H1 (cell line): Measurements from ENCODE around the gene ARF6. TPM values are rescaled to one million over a fixed set of nuclear protein-coding genes. Genes with fewer than 3 reads are reported as not detected.

Source experiments
- CTCF ChIP-seq, 3 experiments: IDR thresholded peaks; 1 replicate in 2 of 3; 2 replicates in 1 of 3; pipeline versions ENCODE4 v1.5.1 to v1.6.1; 2011; ENCODE audit warnings: low read length in 3 of 3, mild to moderate bottlenecking in 3 of 3, inconsistent platforms in 2 of 3, low read depth in 1 of 3, moderate library complexity in 1 of 3; ENCODE audit not compliant: insufficient read depth in 1 of 3; ENCODE audit errors: control extremely low read depth in 1 of 3
- JUND ChIP-seq: IDR thresholded peaks from 2 replicates; pipeline ENCODE4 v1.6.1; 2011; ENCODE audit warnings: mild to moderate bottlenecking, improper control_type of control experiment, low read length
- PHF8 ChIP-seq: fragments of 200-600 bp; sonication (generic); conservative IDR thresholded peaks from 2 replicates; pipeline ENCODE4 v1.7.1; 2012; ENCODE audit warnings: low read depth, mild to moderate bottlenecking, inconsistent platforms, low read length, moderate library complexity
- RAD21 ChIP-seq, 2 experiments: IDR thresholded peaks in 1 of 2; conservative IDR thresholded peaks in 1 of 2; 2 replicates each; pipeline ENCODE4 v1.6.1; 2011; ENCODE audit warnings: low read depth in 2 of 2, low read length in 2 of 2, improper control_type of control experiment in 1 of 2, inconsistent platforms in 1 of 2, mild to moderate bottlenecking in 1 of 2, moderate library complexity in 1 of 2
- TCF12 ChIP-seq: IDR thresholded peaks from 2 replicates; pipeline ENCODE4 v1.6.1; 2011; ENCODE audit warnings: low read depth, mild to moderate bottlenecking, low read length
- polyA plus RNA-seq, 7 experiments: library from polyadenylated mRNA; depleted of rRNA in 3 of 7; stranded (reverse) in 5 of 7; unstranded in 2 of 7; fragments of >200 nt in 5 of 7; fragments of 200-250 nt in 2 of 7; gene quantifications; 1 replicate in 5 of 7; 2 replicates in 1 of 7; 4 replicates in 1 of 7; pipeline versions ENCODE4 v1.2.1 to v1.2.3, GENCODE V29; 2011 to 2013; ENCODE audit warnings: missing spikeins in 2 of 7, mixed read lengths in 2 of 7
- total RNA-seq: library from RNA; stranded (reverse); fragmentation: NEBNext Ultra II Directional; extraction: Animal tissue kit (Norgen Biotek cat#: 25700); gene quantifications from 2 replicates; pipeline ENCODE4 v1.2.1, GENCODE V29; 2021

ARF6 gene
- total and polyA plus RNA-seq, 2 of the 8 experiments (the other 6 are each of a cell fraction or from before 2014, with no cell fraction given): 17.2 to 56.7 TPM

- TF ChIP-seq CTCF (IDR thresholded peaks at IDR 0.05; ENCODE audit: control extremely low read depth in 1 of 3, insufficient read depth in 1 of 3, low read depth in 1 of 3, low read length in 3 of 3): peak; percentile 63 to 93 (median 86)
- peak; percentile 40; the same call in 1 of the 2 replicates for TF ChIP-seq TCF12
- no peak for TF ChIP-seq PHF8
- TF ChIP-seq JUND: peak; percentile 71; the same call in 1 of the 2 replicates
- peak; percentile 63 to 80 for TF ChIP-seq RAD21 (IDR thresholded peaks at IDR 0.05 in 1 of 2, conservative IDR thresholded peaks at IDR 0.05 in 1 of 2; ENCODE audit: low read depth in 2 of 2, low read length in 2 of 2)
- TF ChIP-seq, all 59 proteins: peak for 6
Observed at GRCh38 chr14:49879646-49880204, 13.2 kb upstream of the ARF6 start (continued).
